GM10248 (cell line): ENCODE measurements around the gene FASTK.

Experiments
- CTCF ChIA-PET: fragments of 300-600 bp; sonication (Branson Sonifier 250); formaldehyde crosslinking; extraction: SDS; loops from one replicate; lab custom pipeline; 2021; ENCODE audit warnings: antibody characterized with exemption; lab: Yijun Ruan, JAX
- POLR2A ChIA-PET: fragments of 350-650 bp; sonication (Branson Sonifier 250); formaldehyde crosslinking; extraction: SDS; loops from one replicate; lab custom pipeline; 2020; ENCODE audit warnings: antibody characterized with exemption; lab: Yijun Ruan, JAX
- DNase-seq: peaks from one replicate; pipeline ENCODE4 v3.0.0; 2012; ENCODE audit errors: extremely low spot score
- CTCF ChIP-seq: IDR thresholded peaks from 2 replicates; pipeline ENCODE4 v1.5.1; 2012; ENCODE audit warnings: mild to moderate bottlenecking, low read depth; ENCODE audit errors: extremely low read depth, missing control alignments, control extremely low read depth

FASTK gene

GRCh38 chr7:151083824-151084160 is 3.2 kb upstream of the FASTK start:
- TF ChIP-seq CTCF = no peak
- ChIA-PET POLR2A (no interaction called here), CTCF (interaction anchor here (1.2 to 12.8 kb wide), 2 partner anchors 24 to 65 kb away, joined by 4 to 149 read pairs; no protein-coding TSS in a partner anchor)
- no peak for DNase-seq

- CTCF ChIA-PET = interaction anchor here (1.2 to 1.9 kb wide), 2 partner anchors 27 to 65 kb away, joined by 4 read pairs; no protein-coding TSS in a partner anchor
- DNase-seq = peak; percentile 86
- no peak for TF ChIP-seq CTCF
- POLR2A ChIA-PET = no interaction called here
Measured at GRCh38 chr7:151083071-151083823, 2.6 kb upstream of the FASTK start, which contains the start of gene TMUB1. Gene TMUB1 (minus strand): TSS chr7:151083493. CDS start chr7:151082563, 930 bp downstream.

- DNase-seq = no peak
- ChIA-PET POLR2A (no interaction called here), CTCF (interaction anchor here (1.9 kb wide), 1 partner anchor 28 kb away, joined by 4 read pairs; no protein-coding TSS in a partner anchor)
- no peak for TF ChIP-seq CTCF
Measured at GRCh38 chr7:151082141-151083070, 1.8 kb upstream of the FASTK start.

- ChIA-PET POLR2A (interaction anchor here (1.0 kb wide), 1 partner anchor 23 kb away, joined by 3 read pairs; the partner anchor contains the start of gene SLC4A2), CTCF (interaction anchor here (1.9 kb wide), 1 partner anchor 29 kb away, joined by 4 read pairs; no protein-coding TSS in a partner anchor)
- no peak for TF ChIP-seq CTCF
- DNase-seq = no peak
Measured at GRCh38 chr7:151081170-151082101, 827 bp upstream of the FASTK start.

GRCh38 chr7:151080067-151080521 is 515 bp downstream of the FASTK start:
- CTCF ChIA-PET = interaction anchor here (0.8 kb wide), 1 partner anchor 31 kb away, joined by 4 read pairs; no protein-coding TSS in a partner anchor
- DNase-seq = no peak
- POLR2A ChIA-PET = interaction anchor here (1.0 kb wide), 1 partner anchor 21 kb away, joined by 3 read pairs; the partner anchor contains the start of gene SLC4A2
- TF ChIP-seq CTCF = no peak
